Suprapubic skin (tissue), 4 donors: ENCODE measurements around the gene RASA3. TPM values are rescaled to one million over a fixed set of nuclear protein-coding genes. Genes with fewer than 3 reads are reported as not detected.

ENCODE experiments used
- DNase-seq, 2 donors: peaks; one replicate each; pipeline ENCODE4 v3.0.0-alpha.2; 2019; ENCODE audit warnings: low spot score in 2 of 2
- H3K27ac ChIP-seq: fragments of 200-600 bp; sonication (generic); one replicate; pipeline ENCODE4 v1.5.1; 2019
- H3K27me3 ChIP-seq: fragments of 200-600 bp; sonication (generic); one replicate; pipeline ENCODE4 v1.5.1; 2019
- H3K36me3 ChIP-seq: fragments of 200-600 bp; sonication (generic); one replicate; pipeline ENCODE4 v1.5.1; 2019
- H3K4me1 ChIP-seq: fragments of 200-600 bp; sonication (generic); one replicate; pipeline ENCODE4 v1.5.1; 2019
- H3K4me3 ChIP-seq: fragments of 200-600 bp; sonication (generic); one replicate; pipeline ENCODE4 v1.5.1; 2019; ENCODE audit warnings: mild to moderate bottlenecking
- H3K9me3 ChIP-seq: fragments of 200-600 bp; sonication (generic); one replicate; pipeline ENCODE4 v1.5.1; 2019
- CTCF ChIP-seq, 2 donors: fragments of 200-600 bp in 1 of 2; fragments of 450-650 bp in 1 of 2; sonication (generic) in 1 of 2; IDR thresholded peaks; one replicate each; pipeline ENCODE4 v1.5.1; 2016 to 2019; ENCODE audit warnings: antibody characterized with exemption in 2 of 2, mild to moderate bottlenecking in 1 of 2, moderate library complexity in 1 of 2
- EP300 ChIP-seq: sonication (generic); formaldehyde crosslinking; IDR thresholded peaks from one replicate; pipeline ENCODE4 v1.6.1; 2017; ENCODE audit warnings: antibody characterized with exemption
- POLR2A ChIP-seq, 2 donors: fragments of 450-650 bp; IDR thresholded peaks; one replicate each; pipeline ENCODE4 v1.6.1; 2017; ENCODE audit warnings: antibody characterized with exemption in 2 of 2, mild to moderate bottlenecking in 2 of 2, moderate library complexity in 2 of 2
- POLR2AphosphoS5 ChIP-seq, 3 donors: sonication (generic); formaldehyde crosslinking; IDR thresholded peaks; one replicate each; pipeline ENCODE4 v1.6.1; 2017; ENCODE audit warnings: antibody characterized with exemption in 3 of 3
- WGBS: methylation state at CpG from one replicate; pipeline ENCODE4 v1.1.5; 2018; 5-methylcytosine and 5-hydroxymethylcytosine counted together
- total RNA-seq, 4 donors: library from RNA; depleted of rRNA; stranded (reverse); fragments of >200 nt; gene quantifications; one replicate each; pipeline ENCODE4 v1.1.0, GENCODE V29; 2016

RASA3 gene
- total RNA-seq, 4 donors from 2014 or later = 15.3 to 37.1 (median 16.4) TPM

DNA sequence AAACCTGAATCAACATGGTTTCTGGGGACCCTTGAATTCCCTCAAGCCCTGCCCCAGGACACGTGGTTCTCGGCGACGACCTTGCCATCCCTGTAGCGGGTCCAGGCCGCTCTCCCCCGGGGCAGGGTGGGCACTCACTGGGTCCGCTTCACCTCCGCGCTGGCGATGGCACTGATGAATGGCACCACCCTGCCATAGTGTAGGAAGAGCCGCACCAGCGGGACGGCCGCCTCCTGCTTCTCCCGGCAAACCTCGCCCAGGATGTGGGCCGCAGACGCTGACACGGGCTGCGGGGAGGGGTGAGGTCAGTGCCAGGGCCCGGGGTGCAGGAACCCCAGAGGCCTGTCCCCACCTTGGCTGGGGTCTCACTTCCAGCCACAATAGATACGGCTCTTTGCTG, 114.5 kb downstream of the RASA3 start:
- peaks cover 30% of the 10 kb centered on the region for H3K4me1 ChIP-seq
- no peak overlapping the region for H3K4me3 ChIP-seq
- DNase-seq = no peak
- peaks cover 29% of the 10 kb centered on the region for H3K36me3 ChIP-seq
- H3K27ac ChIP-seq = no peak overlapping the region
- H3K27me3 ChIP-seq = no peaks in the 10 kb centered on the region
- no peaks in the 10 kb centered on the region for H3K9me3 ChIP-seq
- WGBS = 93% methylated on average over 6 of the region's 23 CpGs
- TF ChIP-seq CTCF (IDR thresholded peaks at IDR 0.05) = no peak
- TF ChIP-seq EP300 = no peak
- TF ChIP-seq POLR2AphosphoS5 (IDR thresholded peaks at IDR 0.05) = no peak
- TF ChIP-seq POLR2A (IDR thresholded peaks at IDR 0.05) = no peak

- WGBS = 93% methylated on average over 13 of the region's 29 CpGs
- H3K9me3 ChIP-seq = no peaks in the 10 kb centered on the region
- TF ChIP-seq EP300 (no peak), CTCF (IDR thresholded peaks at IDR 0.05) (no peak), POLR2A (IDR thresholded peaks at IDR 0.05) (no peak), POLR2AphosphoS5 (IDR thresholded peaks at IDR 0.05) (no peak)
- peaks cover 30% of the 10 kb centered on the region for H3K4me1 ChIP-seq
- H3K4me3 ChIP-seq = no peak overlapping the region
- no peak for DNase-seq
- peaks cover 27% of the 10 kb centered on the region for H3K36me3 ChIP-seq
- H3K27ac ChIP-seq = no peak overlapping the region
- H3K27me3 ChIP-seq = no peaks in the 10 kb centered on the region
Measured at GRCh38 chr13:114017028-114017630, 115.3 kb downstream of the RASA3 start.

GRCh38 chr13:114016321-114017027, 115.9 kb downstream of the RASA3 start:
- no peak for TF ChIP-seq CTCF (IDR thresholded peaks at IDR 0.05)
- no peak for TF ChIP-seq EP300
- no peak for TF ChIP-seq POLR2AphosphoS5 (IDR thresholded peaks at IDR 0.05)
- TF ChIP-seq POLR2A (IDR thresholded peaks at IDR 0.05) = no peak
- Histone ChIP-seq H3K4me1 (peaks cover 30% of the 10 kb centered on the region), H3K36me3 (peaks cover 28% of the 10 kb centered on the region), H3K9me3 (no peaks in the 10 kb centered on the region), H3K27ac (peak overlapping the region; percentile 80), H3K27me3 (no peaks in the 10 kb centered on the region), H3K4me3 (no peak overlapping the region)
- WGBS = 94% methylated on average over 17 of the region's 30 CpGs
- DNase-seq = no peak

- Histone ChIP-seq H3K27me3 (no peaks in the 10 kb centered on the region), H3K9me3 (no peaks in the 10 kb centered on the region), H3K4me1 (peaks cover 30% of the 10 kb centered on the region), H3K4me3 (no peak overlapping the region), H3K36me3 (peaks cover 28% of the 10 kb centered on the region), H3K27ac (peak overlapping the region; percentile 80)
- TF ChIP-seq EP300 (no peak), POLR2AphosphoS5 (IDR thresholded peaks at IDR 0.05) (no peak), CTCF (IDR thresholded peaks at IDR 0.05) (no peak), POLR2A (IDR thresholded peaks at IDR 0.05) (no peak)
- WGBS = 64% methylated on average over 10 of the region's 11 CpGs
- no peak for DNase-seq
Measured at GRCh38 chr13:114015969-114016295, 116.5 kb downstream of the RASA3 start.

DNA sequence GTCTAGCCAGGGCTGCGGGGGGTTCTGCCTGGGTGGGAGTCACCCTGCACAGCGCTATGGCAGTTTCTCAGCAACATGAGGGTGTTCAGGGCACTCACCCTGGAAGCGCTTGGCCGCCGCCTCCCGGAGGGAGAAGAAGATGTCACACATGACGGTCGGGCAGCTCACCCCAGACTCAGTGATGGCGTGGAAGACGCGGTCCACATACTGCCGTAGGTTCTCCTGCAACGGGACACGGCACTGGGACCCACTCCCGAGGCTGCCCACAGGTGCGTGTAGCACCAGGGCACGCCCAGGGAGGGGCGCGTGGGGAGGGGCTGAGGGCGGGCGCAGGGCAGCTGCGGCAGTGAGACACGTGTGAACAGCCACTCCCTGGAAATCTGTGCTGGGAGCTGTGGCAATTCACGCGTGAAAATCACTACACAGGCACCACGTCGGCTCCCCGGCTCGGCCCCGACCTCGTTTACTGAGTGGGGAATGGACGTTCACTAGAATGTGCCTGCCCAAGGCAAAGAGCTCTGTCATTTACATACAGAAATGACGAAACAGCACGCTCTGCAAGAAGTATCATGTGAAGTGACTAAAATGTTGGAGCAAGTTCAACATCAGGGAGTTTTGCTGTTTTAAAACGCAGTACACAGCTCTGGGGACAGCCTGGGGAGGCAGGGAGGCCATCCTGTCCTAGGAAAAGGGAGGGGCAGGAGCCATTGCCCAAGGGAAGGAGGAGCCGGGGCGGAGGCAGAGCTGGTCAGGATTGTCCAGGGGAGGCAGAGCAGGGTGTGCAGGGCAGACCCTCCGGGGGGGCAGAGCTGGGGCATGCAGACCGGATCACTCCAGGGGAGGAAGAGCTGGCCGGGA, 117.1 kb downstream of the RASA3 start:
- TF ChIP-seq POLR2A (IDR thresholded peaks at IDR 0.05) = no peak
- peak in 2 of 3 donors; percentile 37 to 66 for TF ChIP-seq POLR2AphosphoS5 (IDR thresholded peaks at IDR 0.05)
- TF ChIP-seq CTCF (IDR thresholded peaks at IDR 0.05) = no peak
- TF ChIP-seq EP300 = no peak
- WGBS = 48% methylated on average over 34 of the region's 40 CpGs
- peak overlapping the region; percentile 40 for H3K4me3 ChIP-seq
- H3K4me1 ChIP-seq = peaks cover 30% of the 10 kb centered on the region
- H3K9me3 ChIP-seq = no peaks in the 10 kb centered on the region
- DNase-seq = peak in 1 of 2 donors; percentile 92
- H3K27me3 ChIP-seq = no peaks in the 10 kb centered on the region
- peaks cover 29% of the 10 kb centered on the region for H3K36me3 ChIP-seq
- H3K27ac ChIP-seq = peak overlapping the region; percentile 80
